Mesenchymal stem cell (in vitro differentiated cells and primary cell): ENCODE results near the gene TIAM1.
A peak's percentile ranks its signal among the peaks of the same experiment; 100 is the strongest.

ENCODE experiments used
- DNase-seq: peaks from one replicate; pipeline ENCODE4 v3.0.0-alpha.2; 2013
- H2AFZ ChIP-seq: one replicate; pipeline ENCODE4 v1.6.1; 2013; ENCODE audit warnings: low read depth, mild to moderate bottlenecking, control low read depth, inconsistent platforms, low read length, moderate library complexity
- H2AK5ac ChIP-seq: 2 replicates; pipeline ENCODE4 v1.6.1; 2013; ENCODE audit warnings: low read length, moderate library complexity, mild to moderate bottlenecking, inconsistent platforms; ENCODE audit not compliant: severe bottlenecking
- H2BK120ac ChIP-seq: one replicate; pipeline ENCODE4 v1.6.1; 2013; ENCODE audit warnings: low read depth, mild to moderate bottlenecking, inconsistent platforms, low read length, moderate library complexity
- H2BK12ac ChIP-seq, 2 experiments: one replicate each; pipeline ENCODE4 v1.6.1; 2013; ENCODE audit warnings: inconsistent platforms in 2 of 2, low read length in 2 of 2, mild to moderate bottlenecking in 2 of 2, moderate library complexity in 2 of 2, control low read depth in 1 of 2
- H2BK15ac ChIP-seq: one replicate; pipeline ENCODE4 v1.6.1; 2013; ENCODE audit warnings: mild to moderate bottlenecking, low read depth, inconsistent platforms; ENCODE audit not compliant: poor library complexity, severe bottlenecking
- H2BK5ac ChIP-seq: 2 replicates; pipeline ENCODE4 v1.6.1; 2013; ENCODE audit warnings: low read depth, mild to moderate bottlenecking, low read length, control low read depth, inconsistent platforms; ENCODE audit not compliant: poor library complexity, severe bottlenecking
- H3K14ac ChIP-seq, 2 experiments: one replicate each; pipeline ENCODE4 v1.6.1; 2013; ENCODE audit warnings: inconsistent platforms in 2 of 2, low read length in 2 of 2, control low read depth in 1 of 2, mild to moderate bottlenecking in 1 of 2, moderate library complexity in 1 of 2
- H3K18ac ChIP-seq, 2 experiments: one replicate each; pipeline ENCODE4 v1.6.1; 2013; ENCODE audit warnings: inconsistent platforms in 2 of 2, low read length in 2 of 2, control low read depth in 1 of 2, low read depth in 1 of 2, mild to moderate bottlenecking in 1 of 2
- H3K23ac ChIP-seq, 2 experiments: one replicate each; pipeline ENCODE4 v1.6.1; 2013; ENCODE audit warnings: inconsistent platforms in 2 of 2, low read length in 2 of 2, mild to moderate bottlenecking in 2 of 2, moderate library complexity in 2 of 2, control low read depth in 1 of 2
- H3K27ac ChIP-seq: 2 replicates; pipeline ENCODE4 v1.5.1; 2013; ENCODE audit warnings: mild to moderate bottlenecking, moderate library complexity, low read length, control low read depth, inconsistent platforms; ENCODE audit not compliant: poor library complexity, severe bottlenecking
- H3K27me3 ChIP-seq, 2 experiments: 2 replicates each; pipeline versions ENCODE4 v1.6.1 to v1.7.0; 2013; ENCODE audit warnings: low read length in 2 of 2, mild to moderate bottlenecking in 2 of 2, moderate library complexity in 2 of 2, control low read depth in 1 of 2, inconsistent platforms in 1 of 2; ENCODE audit not compliant: control insufficient read depth in 1 of 2, insufficient read depth in 1 of 2
- H3K36me3 ChIP-seq, 2 experiments: 2 replicates each; pipeline versions ENCODE4 v1.6.1 to v1.7.0; 2013; ENCODE audit warnings: low read length in 2 of 2, control low read depth in 1 of 2, inconsistent platforms in 1 of 2, low read depth in 1 of 2, mild to moderate bottlenecking in 1 of 2; ENCODE audit not compliant: insufficient read depth in 2 of 2, control insufficient read depth in 1 of 2
- H3K4ac ChIP-seq, 2 experiments: one replicate each; pipeline ENCODE4 v1.6.1; 2013; ENCODE audit warnings: inconsistent platforms in 2 of 2, low read length in 2 of 2, mild to moderate bottlenecking in 2 of 2, moderate library complexity in 2 of 2, control low read depth in 1 of 2, low read depth in 1 of 2
- H3K4me1 ChIP-seq: 2 replicates; pipeline ENCODE4 v1.6.1; 2013; ENCODE audit warnings: low read depth, low read length, control low read depth; ENCODE audit not compliant: control insufficient read depth, insufficient read depth
- H3K4me2 ChIP-seq: 2 replicates; pipeline ENCODE4 v1.6.1; 2013; ENCODE audit warnings: low read length, mild to moderate bottlenecking, inconsistent platforms; ENCODE audit not compliant: poor library complexity, severe bottlenecking
- H3K4me3 ChIP-seq, 2 experiments: 2 replicates each; pipeline versions ENCODE4 v1.5.1 to v1.7.0; 2013; ENCODE audit warnings: low read length in 2 of 2, mild to moderate bottlenecking in 2 of 2, control low read depth in 1 of 2, low read depth in 1 of 2; ENCODE audit not compliant: insufficient read depth in 1 of 2
- H3K79me1 ChIP-seq: replicated peaks from 2 replicates; pipeline ENCODE4 v1.6.1; 2013; ENCODE audit warnings: mild to moderate bottlenecking, control low read depth, low read length, inconsistent platforms; ENCODE audit not compliant: poor library complexity, severe bottlenecking
- H3K9ac ChIP-seq: 2 replicates; pipeline ENCODE4 v1.7.0; 2013; ENCODE audit warnings: mild to moderate bottlenecking, low read length, moderate library complexity
- H3K9me3 ChIP-seq: 2 replicates; pipeline ENCODE4 v1.7.0; 2013; ENCODE audit warnings: mild to moderate bottlenecking, low read length; ENCODE audit not compliant: control insufficient read depth
- H4K8ac ChIP-seq: one replicate; pipeline ENCODE4 v1.6.1; 2013; ENCODE audit warnings: inconsistent platforms, mild to moderate bottlenecking, low read length, moderate library complexity
- H4K91ac ChIP-seq: one replicate; pipeline ENCODE4 v1.6.1; 2013; ENCODE audit warnings: mild to moderate bottlenecking, low read length, inconsistent platforms
- WGBS: methylation state at CpG from one replicate; pipeline ENCODE4 v1.1.7; 2013; ENCODE audit warnings: mixed read lengths; 5-methylcytosine and 5-hydroxymethylcytosine counted together

The TIAM1 gene

GRCh38 chr21:31218830-31219608, 125.0 kb downstream of the TIAM1 start:
- no peak overlapping the region for H2AFZ ChIP-seq
- no peaks in the 10 kb centered on the region for H3K27me3 ChIP-seq
- WGBS: 74% methylated on average over 10 of the region's 12 CpGs

GRCh38 chr21:31216206-31216605, 127.9 kb downstream of the TIAM1 start:
- Histone ChIP-seq H3K4me3 (no peak overlapping the region), H3K4me2 (no peak overlapping the region), H3K36me3 (peaks cover 0 to 25% of the 10 kb centered on the region in 2 experiments), H2AK5ac (no peak overlapping the region), H2BK5ac (no peak overlapping the region), H3K9ac (no peak overlapping the region), H2BK120ac (no peak overlapping the region), H3K4ac (no peak overlapping the region), H3K4me1 (peaks cover 2% of the 10 kb centered on the region), H3K9me3 (no peaks in the 10 kb centered on the region), H2BK15ac (no peak overlapping the region), H3K79me1 (no peaks in the 10 kb centered on the region), H2AFZ (no peak overlapping the region), H4K91ac (no peak overlapping the region), H3K27ac (no peak overlapping the region), H3K18ac (no peak overlapping the region), H4K8ac (no peak overlapping the region), H2BK12ac (no peak overlapping the region), H3K14ac (no peak overlapping the region), H3K23ac (no peak overlapping the region), H3K27me3 (no peaks in the 10 kb centered on the region)
- peak; percentile 73 for DNase-seq
- 85% methylated on average over 10 of the region's 10 CpGs for WGBS

More at GRCh38 chr21:31218830-31219608, 125.0 kb downstream of the TIAM1 start:
- H3K9ac ChIP-seq: peak overlapping the region; percentile 14
- no peaks in the 10 kb centered on the region for H3K79me1 ChIP-seq
- H3K18ac ChIP-seq: no peak overlapping the region
- H3K23ac ChIP-seq: no peak overlapping the region
- H3K14ac ChIP-seq: no peak overlapping the region
- no peak overlapping the region for H4K91ac ChIP-seq
- peak overlapping the region in 1 of 2 experiments; percentile 52 for H3K4me3 ChIP-seq
- H2BK15ac ChIP-seq: no peak overlapping the region
- no peak overlapping the region for H3K4me2 ChIP-seq
- no peak overlapping the region for H4K8ac ChIP-seq
- DNase-seq: no peak
- H2AK5ac ChIP-seq: no peak overlapping the region
- no peak overlapping the region for H3K27ac ChIP-seq
- H3K9me3 ChIP-seq: no peaks in the 10 kb centered on the region
- H2BK120ac ChIP-seq: no peak overlapping the region
- peaks cover 2 to 26% of the 10 kb centered on the region in 2 experiments for H3K36me3 ChIP-seq
- no peak overlapping the region for H2BK12ac ChIP-seq
- H3K4ac ChIP-seq: no peak overlapping the region
- peaks cover 2% of the 10 kb centered on the region for H3K4me1 ChIP-seq
- H2BK5ac ChIP-seq: no peak overlapping the region

GRCh38 chr21:31213787-31214186, 130.3 kb downstream of the TIAM1 start:
- no peak overlapping the region for H3K4me3 ChIP-seq
- no peaks in the 10 kb centered on the region for H3K79me1 ChIP-seq
- H4K8ac ChIP-seq: no peak overlapping the region
- H2BK15ac ChIP-seq: no peak overlapping the region
- H3K14ac ChIP-seq: no peak overlapping the region
- H3K36me3 ChIP-seq: peaks cover 4 to 42% of the 10 kb centered on the region in 2 experiments
- no peak overlapping the region for H2BK5ac ChIP-seq
- no peak overlapping the region for H4K91ac ChIP-seq
- no peak overlapping the region for H3K23ac ChIP-seq
- no peak overlapping the region for H3K4me2 ChIP-seq
- DNase-seq: no peak
- H3K9ac ChIP-seq: no peak overlapping the region
- no peaks in the 10 kb centered on the region for H3K9me3 ChIP-seq
- H2BK120ac ChIP-seq: no peak overlapping the region
- H3K27me3 ChIP-seq: no peaks in the 10 kb centered on the region
- 100% methylated on average over 1 of the region's 2 CpGs for WGBS
- H2BK12ac ChIP-seq: no peak overlapping the region
- no peak overlapping the region for H3K18ac ChIP-seq
- no peak overlapping the region for H3K27ac ChIP-seq
- no peak overlapping the region for H2AFZ ChIP-seq
- H3K4me1 ChIP-seq: no peaks in the 10 kb centered on the region
- no peak overlapping the region for H3K4ac ChIP-seq
- no peak overlapping the region for H2AK5ac ChIP-seq

GRCh38 chr21:31211836-31212235, 132.2 kb downstream of the TIAM1 start:
- Histone ChIP-seq H3K9me3 (no peaks in the 10 kb centered on the region), H2BK5ac (no peak overlapping the region), H3K4me3 (no peak overlapping the region), H2BK120ac (no peak overlapping the region), H2AK5ac (no peak overlapping the region), H3K36me3 (peaks cover 4 to 55% of the 10 kb centered on the region in 2 experiments), H3K23ac (no peak overlapping the region), H3K79me1 (no peaks in the 10 kb centered on the region), H3K14ac (no peak overlapping the region), H3K9ac (no peak overlapping the region), H3K18ac (no peak overlapping the region), H2BK15ac (no peak overlapping the region), H2BK12ac (no peak overlapping the region), H2AFZ (no peak overlapping the region), H3K4me2 (no peak overlapping the region), H4K8ac (no peak overlapping the region), H4K91ac (no peak overlapping the region), H3K27me3 (no peaks in the 10 kb centered on the region), H3K27ac (no peak overlapping the region), H3K4me1 (no peaks in the 10 kb centered on the region), H3K4ac (no peak overlapping the region)
- DNase-seq: no peak
- WGBS: no CpG with 5 or more reads among the region's 2 CpGs
